ENCODE results near the gene ALG9. TPM values are rescaled to one million over a fixed set of nuclear protein-coding genes. Genes with fewer than 3 reads are reported as not detected.

Gene ALG9
- total RNA-seq, 1 experiment from 2014 or later, result 19.7 TPM

GRCh38 chr11:111846063-111846462 lies 25.3 kb downstream of the ALG9 start:
- POLR2A ChIA-PET, result interaction anchor here (1.2 kb wide), 1 partner anchor 228 kb away, joined by 3 read pairs; no protein-coding TSS in a partner anchor
- ATAC-seq, result no peak
- TF ChIP-seq SOX15 (CRISPR knock-in tag; IDR thresholded peaks at IDR 0.05) (no peak), NR3C1 (CRISPR knock-in tag; conservative IDR thresholded peaks at IDR 0.05; ENCODE audit: low read depth) (no peak), ATF1 (CRISPR knock-in tag; IDR thresholded peaks at IDR 0.05) (no peak), RELA (CRISPR knock-in tag; IDR thresholded peaks at IDR 0.05; ENCODE audit: borderline replicate concordance) (no peak), E2F4 (CRISPR knock-in tag; IDR thresholded peaks at IDR 0.05; ENCODE audit: borderline replicate concordance, low read depth) (no peak), STAT6 (CRISPR knock-in tag; conservative IDR thresholded peaks at IDR 0.05; ENCODE audit: low read depth) (no peak), NFATC4 (CRISPR knock-in tag; IDR thresholded peaks at IDR 0.05) (no peak), TCF7 (CRISPR knock-in tag; IDR thresholded peaks at IDR 0.05; ENCODE audit: low read depth) (no peak), OVOL2 (CRISPR knock-in tag; IDR thresholded peaks at IDR 0.05; ENCODE audit: borderline replicate concordance) (no peak), ZMAT4 (CRISPR knock-in tag; IDR thresholded peaks at IDR 0.05) (no peak)
- Mint-ChIP-seq H3K36me3 (peaks cover 7% of the 10 kb centered on the region; the same call in 1 of the 2 replicates), H3K27ac (no peak overlapping the region), H3K4me3 (no peak overlapping the region), H3K4me1 (peaks cover 13% of the 10 kb centered on the region), H3K9me3 (no peaks in the 10 kb centered on the region), H3K27me3 (ENCODE audit: low read depth) (no peaks in the 10 kb centered on the region)
- CTCF ChIA-PET, result interaction anchor here (1.8 to 2.1 kb wide), 2 partner anchors 25 to 69 kb away, joined by 4 to 8 read pairs; partner anchors contain the start of gene ALG9
- no peak for DNase-seq (ENCODE audit: low spot score)

- no peak overlapping the region for H3K4me3 Mint-ChIP-seq
- H3K27me3 Mint-ChIP-seq (ENCODE audit: low read depth), result no peaks in the 10 kb centered on the region
- POLR2A ChIA-PET, result interaction anchor here (1.2 kb wide), 1 partner anchor 228 kb away, joined by 3 read pairs; no protein-coding TSS in a partner anchor
- peaks cover 18% of the 10 kb centered on the region for H3K4me1 Mint-ChIP-seq
- H3K9me3 Mint-ChIP-seq, result no peaks in the 10 kb centered on the region
- ATAC-seq (no peak), DNase-seq (ENCODE audit: low spot score) (no peak)
- CTCF ChIA-PET, result interaction anchor here (1.2 to 2.1 kb wide), 3 partner anchors 25 to 259 kb away, joined by 3 to 8 read pairs (median 4); partner anchors contain the start of gene ALG9
- no peak overlapping the region for H3K27ac Mint-ChIP-seq
- H3K36me3 Mint-ChIP-seq, result peaks cover 7% of the 10 kb centered on the region; the same call in 1 of the 2 replicates
- TF ChIP-seq E2F4 (CRISPR knock-in tag; IDR thresholded peaks at IDR 0.05; ENCODE audit: borderline replicate concordance, low read depth), result no peak
- TF ChIP-seq ZMAT4 (CRISPR knock-in tag; IDR thresholded peaks at IDR 0.05), result no peak
- no peak for TF ChIP-seq ATF6 (CRISPR knock-in tag; IDR thresholded peaks at IDR 0.05)
- no peak for TF ChIP-seq ARID4B (CRISPR knock-in tag; IDR thresholded peaks at IDR 0.05; ENCODE audit: borderline replicate concordance)
- TF ChIP-seq ZNF416 (CRISPR knock-in tag; IDR thresholded peaks at IDR 0.05), result no peak
- no peak for TF ChIP-seq MLX (CRISPR knock-in tag; IDR thresholded peaks at IDR 0.05)
- no peak for TF ChIP-seq CREB1 (CRISPR knock-in tag; IDR thresholded peaks at IDR 0.05)
- no peak for TF ChIP-seq ZNF425 (CRISPR knock-in tag; conservative IDR thresholded peaks at IDR 0.05)
Measured at GRCh38 chr11:111845276-111846028, 25.9 kb downstream of the ALG9 start.

All from WTC11 (cell line).